GM12878 (cell line): ENCODE results near the gene DENND1A. TPM values are rescaled to one million over a fixed set of nuclear protein-coding genes. Genes with fewer than 3 reads are reported as not detected.

ENCODE experiments used
- ATAC-seq: fragments of 200-7000 bp; cut with Tn5 transposase; 3 replicates; pipeline ENCODE4 v1.9.1; 2020; ENCODE audit warnings: mild to moderate bottlenecking, moderate library complexity
- BruUV-seq: library from RNA; stranded (reverse); fragments of 400-500 nt; replicated peaks from 2 replicates; lab custom pipeline; 2021; lab: Mats Ljungman, UMichigan
- CTCF ChIA-PET: fragments of 300-600 bp; sonication (Branson Sonifier 250); formaldehyde crosslinking; extraction: SDS; loops from one replicate; lab custom pipeline; 2021; ENCODE audit warnings: inconsistent platforms; lab: Yijun Ruan, JAX
- POLR2A ChIA-PET: fragments of 350-600 bp; formaldehyde crosslinking; extraction: SDS; loops from one replicate; lab custom pipeline; 2021; ENCODE audit warnings: inconsistent platforms; lab: Charles Lee
- RAD21 ChIA-PET: fragments of 300-600 bp; sonication (Branson Sonifier 250); formaldehyde crosslinking; loops from one replicate; lab custom pipeline; 2023; ENCODE audit warnings: antibody characterized with exemption; ENCODE audit not compliant: unreplicated experiment; lab: Charles Lee
- SMC1A ChIA-PET: fragments of 300-600 bp; sonication (Branson Sonifier 250); formaldehyde crosslinking; loops from one replicate; lab custom pipeline; 2023; ENCODE audit not compliant: unreplicated experiment, uncharacterized antibody; lab: Charles Lee
- DNase-seq: peaks from one replicate; pipeline ENCODE4 v3.0.0-alpha.2; 2011; ENCODE audit warnings: low read depth, low spot score
- FAIRE-seq: peaks from 3 replicates; lab custom pipeline; 2011; peaks lifted over from hg19 to GRCh38; lab: Jason Lieb, UNC
- H2AFZ ChIP-seq: 2 replicates; pipeline ENCODE4 v1.6.0; 2011; ENCODE audit warnings: low read depth, low read length, control low read depth; ENCODE audit not compliant: control insufficient read depth
- H3K27ac ChIP-seq: 2 replicates; pipeline ENCODE4 v1.5.1; 2011; ENCODE audit warnings: control low read depth; ENCODE audit not compliant: control insufficient read depth, insufficient read depth
- H3K27me3 ChIP-seq, 2 experiments: replicated peaks in 1 of 2; 2 replicates each; pipeline versions ENCODE4 v1.6.0 to v1.6.1; 2011; ENCODE audit warnings: low read length in 1 of 2; ENCODE audit not compliant: control insufficient read depth in 2 of 2, insufficient read depth in 2 of 2
- H3K36me3 ChIP-seq, 2 experiments: 2 replicates each; pipeline ENCODE4 v1.5.1; 2011; ENCODE audit warnings: low read length in 1 of 2; ENCODE audit not compliant: control insufficient read depth in 2 of 2, insufficient read depth in 2 of 2
- H3K4me1 ChIP-seq: 2 replicates; pipeline ENCODE4 v1.6.1; 2011; ENCODE audit warnings: mild to moderate bottlenecking, low read length, moderate library complexity, mixed read lengths; ENCODE audit not compliant: control insufficient read depth, insufficient read depth
- H3K4me2 ChIP-seq: 2 replicates; pipeline ENCODE4 v1.6.0; 2011; ENCODE audit warnings: control low read depth; ENCODE audit not compliant: control insufficient read depth, insufficient read depth
- H3K4me3 ChIP-seq: fragments of 200-600 bp; sonication (generic); 2 replicates; pipeline ENCODE4 v1.5.1; 2016
- H3K79me2 ChIP-seq: 2 replicates; pipeline ENCODE4 v1.6.0; 2011; ENCODE audit warnings: low read length; ENCODE audit not compliant: control insufficient read depth, insufficient read depth
- H3K9ac ChIP-seq: 2 replicates; pipeline ENCODE4 v1.8.0; 2011; ENCODE audit warnings: low read length, control low read depth, mixed read lengths; ENCODE audit not compliant: control insufficient read depth, insufficient read depth
- H3K9me3 ChIP-seq: replicated peaks from 3 replicates; pipeline ENCODE4 v1.5.1; 2011; ENCODE audit warnings: mild to moderate bottlenecking, low read length; ENCODE audit not compliant: control insufficient read depth, insufficient read depth
- H4K20me1 ChIP-seq: 2 replicates; pipeline ENCODE4 v1.6.0; 2011; ENCODE audit not compliant: control insufficient read depth, insufficient read depth
- BACH1 ChIP-seq: fragments of 450-650 bp; IDR thresholded peaks from 2 replicates; pipeline ENCODE4 v1.6.1; 2017; ENCODE audit warnings: mild to moderate bottlenecking, borderline replicate concordance
- BRCA1 ChIP-seq: IDR thresholded peaks from 2 replicates; pipeline ENCODE4 v1.6.1; 2011; ENCODE audit warnings: low read depth, low read length, improper control_type of control experiment
- CREB1 ChIP-seq: IDR thresholded peaks from 2 replicates; pipeline ENCODE4 v1.6.1; 2012; ENCODE audit warnings: low read depth, mild to moderate bottlenecking, inconsistent platforms
- CUX1 ChIP-seq: IDR thresholded peaks from 2 replicates; pipeline ENCODE4 v1.6.1; 2012; ENCODE audit warnings: improper control_type of control experiment, low read depth, low read length; ENCODE audit not compliant: insufficient replicate concordance
- ETV6 ChIP-seq, 2 experiments: fragments of 450-650 bp in 1 of 2; IDR thresholded peaks in 1 of 2; conservative IDR thresholded peaks in 1 of 2; 2 replicates each; pipeline ENCODE4 v1.6.1; 2014; ENCODE audit warnings: antibody characterized with exemption in 1 of 2, borderline replicate concordance in 1 of 2, low read depth in 1 of 2, mild to moderate bottlenecking in 1 of 2, moderate library complexity in 1 of 2
- NFXL1 ChIP-seq: fragments of 450-650 bp; IDR thresholded peaks from 2 replicates; pipeline ENCODE4 v1.6.1; 2017; ENCODE audit warnings: antibody characterized with exemption, mild to moderate bottlenecking, borderline replicate concordance
- NR2C1 ChIP-seq: fragments of 450-650 bp; IDR thresholded peaks from 2 replicates; pipeline ENCODE4 v1.6.1; 2017; ENCODE audit warnings: antibody characterized with exemption, mild to moderate bottlenecking, moderate library complexity
- PBX3 ChIP-seq: IDR thresholded peaks from 2 replicates; pipeline ENCODE4 v1.6.1; 2011; ENCODE audit warnings: mild to moderate bottlenecking, low read depth, low read length, moderate library complexity; ENCODE audit not compliant: insufficient replicate concordance
- PKNOX1 ChIP-seq: fragments of 450-650 bp; IDR thresholded peaks from 2 replicates; pipeline ENCODE4 v1.6.1; 2016; ENCODE audit warnings: mild to moderate bottlenecking
- POLR2A ChIP-seq: IDR thresholded peaks from 2 replicates; pipeline ENCODE4 v1.6.1; 2011; ENCODE audit warnings: low read depth, mild to moderate bottlenecking, low read length
- RAD21 ChIP-seq: IDR thresholded peaks from 2 replicates; pipeline ENCODE4 v1.6.1; 2011; ENCODE audit warnings: mild to moderate bottlenecking, low read depth, low read length, moderate library complexity; ENCODE audit not compliant: insufficient read depth
- WGBS: methylation state at CpG from one replicate; pipeline ENCODE4 v1.1.6; 2016; ENCODE audit warnings: low lambda C conversion rate; ENCODE audit not compliant: insufficient replicate concordance, insufficient coverage; ENCODE audit errors: missing lambda C conversion rate; 5-methylcytosine and 5-hydroxymethylcytosine counted together
- in situ Hi-C: fragments of 300-500 bp; cut with MboI; formaldehyde crosslinking; loops from 9 replicates; pipeline ENCODE4 v1.14.3; 2018; ENCODE audit warnings: mixed read lengths
- intact Hi-C: fragments of 100-400 bp; cut with micrococcal nuclease; formaldehyde crosslinking; loops from one replicate; pipeline ENCODE4 v1.14.2; 2022; ENCODE audit not compliant: unreplicated experiment
- polyA plus RNA-seq, 11 experiments: library from polyadenylated mRNA; depleted of rRNA in 4 of 11; unstranded in 6 of 11; stranded (reverse) in 5 of 11; fragments of >200 nt; fragmentation: Nextera tagmentation in 4 of 11; fragmentation: Illumina TruSeq in 1 of 11; extraction: Ambion mirVana in 4 of 11; extraction: Trizol in 1 of 11; gene quantifications; 1 replicate in 1 of 11; 2 replicates in 10 of 11; pipeline versions ENCODE4 v1.2.1 to v1.2.3, GENCODE V29; 2011 to 2016; ENCODE audit warnings: inconsistent platforms in 2 of 11, missing spikeins in 2 of 11, low read depth in 1 of 11
- total RNA-seq, 4 experiments: library from RNA; depleted of rRNA in 3 of 4; stranded (reverse); fragments of >200 nt in 3 of 4; fragmentation: Illumina TruSeq in 1 of 4; extraction: Trizol in 1 of 4; gene quantifications; 2 replicates each; pipeline versions ENCODE4 v1.2.1 to v1.2.3, GENCODE V29; 2013 to 2021

The DENND1A gene
- total and polyA plus RNA-seq, 10 of the 15 experiments (the other 5 are each of a cell fraction or from before 2014, with no cell fraction given): 14.1 to 48.6 (median 35.2) TPM

GRCh38 chr9:123361731-123362510, 568.0 kb downstream of the DENND1A start (continued):
- no peak for TF ChIP-seq PBX3

- Histone ChIP-seq H3K9ac (no peak overlapping the region), H3K4me3 (no peak overlapping the region), H2AFZ (no peak overlapping the region), H3K4me1 (peaks cover 17% of the 10 kb centered on the region), H3K27ac (no peak overlapping the region), H4K20me1 (no peaks in the 10 kb centered on the region), H3K27me3 (no peaks in the 10 kb centered on the region; a peak in 1 of 4 replicates), H3K9me3 (no peaks in the 10 kb centered on the region), H3K79me2 (no peaks in the 10 kb centered on the region), H3K4me2 (no peak overlapping the region), H3K36me3 (no peaks in the 10 kb centered on the region)
- FAIRE-seq (no peak), DNase-seq (no peak), ATAC-seq (no peak)
- intact Hi-C loops (no loop called here), in situ Hi-C loops (no loop called here)
- ChIA-PET POLR2A (no interaction called here), SMC1A (no interaction called here), CTCF (interaction anchor here (2.3 kb wide), 1 partner anchor 24 kb away, joined by 8 read pairs; no protein-coding TSS in a partner anchor), RAD21 (no interaction called here)
- no TSS peak for BruUV-seq
- WGBS: 67% methylated on average over 10 of the region's 10 CpGs
- TF ChIP-seq NFXL1: no peak
- no peak for TF ChIP-seq CREB1
- no peak for TF ChIP-seq PKNOX1
- no peak for TF ChIP-seq RAD21
- no peak for TF ChIP-seq BACH1
- no peak for TF ChIP-seq POLR2A
- TF ChIP-seq NR2C1: no peak
- TF ChIP-seq CUX1: no peak
- TF ChIP-seq BRCA1: no peak
- no peak for TF ChIP-seq ETV6 (conservative IDR thresholded peaks at IDR 0.05 in 1 of 2, IDR thresholded peaks at IDR 0.05 in 1 of 2; ENCODE audit: borderline replicate concordance in 1 of 2, low read depth in 1 of 2)
Measured at GRCh38 chr9:123361086-123361730, 568.7 kb downstream of the DENND1A start.
